Ishikawa (cell line): ENCODE results near the gene SLIT3.

Experiments
- CEBPB ChIP-seq: IDR thresholded peaks from 2 replicates; pipeline ENCODE4 v1.6.1; 2012
- CREB1 ChIP-seq: IDR thresholded peaks from 2 replicates; pipeline ENCODE4 v1.6.1; 2012; ENCODE audit warnings: low read depth
- EGR1 ChIP-seq: IDR thresholded peaks from 2 replicates; pipeline ENCODE4 v1.6.1; 2012
- EP300 ChIP-seq: IDR thresholded peaks from 2 replicates; pipeline ENCODE4 v1.6.1; 2012; ENCODE audit warnings: borderline replicate concordance
- FOXM1 ChIP-seq: IDR thresholded peaks from 2 replicates; pipeline ENCODE4 v1.6.1; 2012; ENCODE audit warnings: low read depth, borderline replicate concordance
- MAX ChIP-seq: IDR thresholded peaks from 2 replicates; pipeline ENCODE4 v1.6.1; 2012
- NFIC ChIP-seq: IDR thresholded peaks from 2 replicates; pipeline ENCODE4 v1.6.1; 2012
- RAD21 ChIP-seq: IDR thresholded peaks from 2 replicates; pipeline ENCODE4 v1.6.1; 2012; ENCODE audit warnings: low read depth
- REST ChIP-seq: IDR thresholded peaks from 2 replicates; pipeline ENCODE4 v1.6.1; 2012; ENCODE audit warnings: low read depth, mild to moderate bottlenecking
- TAF1 ChIP-seq: IDR thresholded peaks from 2 replicates; pipeline ENCODE4 v1.6.1; 2012; ENCODE audit warnings: low read depth, mild to moderate bottlenecking
- TCF12 ChIP-seq: IDR thresholded peaks from 2 replicates; pipeline ENCODE4 v1.6.1; 2012; ENCODE audit warnings: low read depth
- TEAD4 ChIP-seq: IDR thresholded peaks from 2 replicates; pipeline ENCODE4 v1.6.1; 2012
- USF1 ChIP-seq: IDR thresholded peaks from 2 replicates; pipeline ENCODE4 v1.6.1; 2012
- YY1 ChIP-seq: IDR thresholded peaks from 2 replicates; pipeline ENCODE4 v1.6.1; 2012; ENCODE audit warnings: low read depth
- ZBTB7A ChIP-seq: IDR thresholded peaks from 2 replicates; pipeline ENCODE4 v1.6.1; 2012; ENCODE audit warnings: low read depth

Gene SLIT3

GRCh38 chr5:169049712-169050111 is 251.2 kb downstream of the SLIT3 start:
- TF ChIP-seq REST (no peak), RAD21 (no peak), YY1 (no peak), USF1 (no peak), ZBTB7A (no peak), CREB1 (no peak), TAF1 (no peak), MAX (no peak), TCF12 (no peak), FOXM1 (no peak), NFIC (no peak), EGR1 (no peak)

GRCh38 chr5:169048181-169049125 is 252.5 kb downstream of the SLIT3 start:
- TF ChIP-seq TEAD4: no peak
- TF ChIP-seq EGR1: no peak

- no peak for TF ChIP-seq EGR1
- no peak for TF ChIP-seq FOXM1
- no peak for TF ChIP-seq RAD21
- no peak for TF ChIP-seq USF1
- no peak for TF ChIP-seq TEAD4
- no peak for TF ChIP-seq TAF1
- TF ChIP-seq YY1: no peak
These were observed 256.0 kb downstream of the SLIT3 start for GRCh38 chr5:169044962-169045361.

- TF ChIP-seq RAD21 (no peak), REST (no peak), CREB1 (no peak)
These were observed 259.8 kb downstream of the SLIT3 start for GRCh38 chr5:169041180-169041579.

GRCh38 chr5:169039592-169039991 is 261.3 kb downstream of the SLIT3 start:
- TF ChIP-seq TCF12 (no peak), EP300 (no peak), TEAD4 (no peak), MAX (no peak), CEBPB (no peak), YY1 (no peak), REST (no peak), NFIC (no peak), EGR1 (no peak), CREB1 (no peak), RAD21 (no peak), USF1 (no peak), TAF1 (no peak), ZBTB7A (no peak), FOXM1 (no peak)
